ENCODE measurements around the gene TIE1. TPM values are rescaled to one million over a fixed set of nuclear protein-coding genes. Genes with fewer than 3 reads are reported as not detected.

Gene TIE1
- total and polyA plus RNA-seq, 2 of the 13 experiments (the other 11 are each of a cell fraction or from before 2014, with no cell fraction given), result 0.58 to 0.84 TPM

- no peak for FAIRE-seq
- H3K79me2 ChIP-seq (ENCODE audit: insufficient read depth, low read length), result no peaks in the 10 kb centered on the region
- H3K4me3 ChIP-seq (replicated peaks in 1 of 3; ENCODE audit: insufficient read depth in 1 of 3, low read depth in 2 of 3, low read length in 3 of 3), result no peak overlapping the region
- peak overlapping the region; percentile 18; the same call in 1 of the 2 replicates for H3K4me2 ChIP-seq (ENCODE audit: low read depth, low read length)
- H3K27ac ChIP-seq (ENCODE audit: extremely low read length, insufficient read depth, low read length), result no peak overlapping the region
- intact Hi-C loops (cut with micrococcal nuclease; ENCODE audit: unreplicated experiment), result no loop called here
- no peaks in the 10 kb centered on the region for H4K20me1 ChIP-seq (ENCODE audit: insufficient read depth, low read length)
- H3K36me3 ChIP-seq (replicated peaks in 1 of 2; ENCODE audit: control insufficient read depth in 1 of 2, insufficient read depth in 2 of 2, low read length in 2 of 2), result no peaks in the 10 kb centered on the region
- ChIA-PET POLR2A (no interaction called here), CTCF (ENCODE audit: low intra/inter-chr PET ratio, low total read pairs) (no interaction called here)
- H2AFZ ChIP-seq (ENCODE audit: low read length), result no peak overlapping the region
- no peak overlapping the region for H3K9ac ChIP-seq (ENCODE audit: insufficient read depth, low read depth, low read length)
- in situ Hi-C loops (cut with HindIII; ENCODE audit: extremely low pct_ligation_motif_present, low pct_unique_long_range_greater_than_20kb), result no loop called here
- peaks cover 4 to 51% of the 10 kb centered on the region in 2 experiments; a peak in 4 of 5 replicates for H3K27me3 ChIP-seq (ENCODE audit: control insufficient read depth in 1 of 2, insufficient read depth in 2 of 2, low read length in 2 of 2)
- H3K4me1 ChIP-seq (ENCODE audit: insufficient read depth, low read length), result peaks cover 31% of the 10 kb centered on the region
- no peaks in the 10 kb centered on the region for H3K9me3 ChIP-seq (ENCODE audit: low read length)
- no TSS peak for BruUV-seq (replicated peaks)
- no peak for DNase-seq (ENCODE audit: low spot score)
- peak; percentile 9; the same call in 1 of the 3 replicates for ATAC-seq
- 33% methylated on average over 10 of the region's 24 CpGs for WGBS (ENCODE audit: low lambda C conversion rate)
- TF ChIP-seq ZNF687 (CRISPR knock-in tag; IDR thresholded peaks at IDR 0.05) (peak; percentile 26; the same call in 1 of the 2 replicates), NR2C2 (CRISPR knock-in tag; IDR thresholded peaks at IDR 0.05; ENCODE audit: borderline replicate concordance) (peak; percentile 81), EP300 (IDR thresholded peaks at IDR 0.05; ENCODE audit: low read depth in 2 of 2, low read length in 2 of 2) (peak in 1 of 2 experiments; percentile 40; a peak in 1 of 4 replicates), EP300 (CRISPR knock-in tag; IDR thresholded peaks at IDR 0.05; ENCODE audit: borderline replicate concordance) (no peak), NR2F1 (CRISPR knock-in tag; IDR thresholded peaks at IDR 0.05) (peak in 1 of 2 experiments; percentile 74; a peak in 2 of 4 replicates), SP4 (CRISPR knock-in tag; IDR thresholded peaks at IDR 0.05) (0 out of 2 replicates have a peak, but pooled peaks have one; percentile 5), RXRB (CRISPR knock-in tag; IDR thresholded peaks at IDR 0.05; ENCODE audit: borderline replicate concordance) (peak; percentile 94), ESRRA (CRISPR knock-in tag; IDR thresholded peaks at IDR 0.05; ENCODE audit: low read depth) (no peak), HNF4A (CRISPR knock-in tag; IDR thresholded peaks at IDR 0.05) (peak; percentile 60), NR2F2 (IDR thresholded peaks at IDR 0.05; ENCODE audit: borderline replicate concordance, low read depth) (0 out of 2 replicates have a peak, but pooled peaks have one; percentile 21), TRIM24 (CRISPR knock-in tag; IDR thresholded peaks at IDR 0.05) (peak; percentile 74; the same call in 1 of the 2 replicates), FUBP1 (CRISPR knock-in tag; IDR thresholded peaks at IDR 0.05; ENCODE audit: borderline replicate concordance) (no peak)
Observed at GRCh38 chr1:43312663-43313515, 12.1 kb downstream of the TIE1 start.

All from HepG2 (cell line).